HFF-Myc (cell line): ENCODE data around the gene ABI3BP.

Source experiments
- DNase-seq: peaks from one replicate; pipeline ENCODE4 v3.0.0-alpha.2; 2011; ENCODE audit warnings: low read depth; ENCODE audit errors: extremely low read depth
- H3K4me3 ChIP-seq: replicated peaks from 2 replicates; pipeline ENCODE4 v1.5.1; 2011; ENCODE audit warnings: low read depth, mild to moderate bottlenecking, control low read depth, low read length
- CTCF ChIP-seq: IDR thresholded peaks from 2 replicates; pipeline ENCODE4 v1.5.1; 2012; ENCODE audit warnings: mild to moderate bottlenecking, low read depth, low read length, control low read depth; ENCODE audit errors: missing control alignments

The ABI3BP gene

GRCh38 chr3:100754563-100755334, 238.5 kb downstream of the ABI3BP start:
- no peak for DNase-seq
- TF ChIP-seq CTCF: no peak
- H3K4me3 ChIP-seq: no peak overlapping the region

GRCh38 chr3:100753846-100754245, 239.4 kb downstream of the ABI3BP start:
- no peak overlapping the region for H3K4me3 ChIP-seq
- DNase-seq: no peak
- TF ChIP-seq CTCF: no peak

GRCh38 chr3:100748967-100749366, 244.3 kb downstream of the ABI3BP start:
- DNase-seq: no peak
- H3K4me3 ChIP-seq: no peak overlapping the region
- TF ChIP-seq CTCF: no peak

- no peak for TF ChIP-seq CTCF
- DNase-seq: no peak
These were observed 245.0 kb downstream of the ABI3BP start for GRCh38 chr3:100748220-100748619.

GRCh38 chr3:100746092-100746491, 247.1 kb downstream of the ABI3BP start:
- TF ChIP-seq CTCF: no peak
- DNase-seq: no peak
- H3K4me3 ChIP-seq: no peak overlapping the region

More at GRCh38 chr3:100748220-100748619, 245.0 kb downstream of the ABI3BP start:
- no peak overlapping the region for H3K4me3 ChIP-seq

GRCh38 chr3:100745617-100746016, 247.6 kb downstream of the ABI3BP start:
- DNase-seq: no peak
- no peak for TF ChIP-seq CTCF
- H3K4me3 ChIP-seq: no peak overlapping the region

- no peak for TF ChIP-seq CTCF
- no peak for DNase-seq
These were observed 248.6 kb downstream of the ABI3BP start for GRCh38 chr3:100744671-100745070.

More at GRCh38 chr3:100744671-100745070, 248.6 kb downstream of the ABI3BP start:
- no peak overlapping the region for H3K4me3 ChIP-seq
